ENCODE measurements around the gene STARD5.

Gene STARD5

DNA sequence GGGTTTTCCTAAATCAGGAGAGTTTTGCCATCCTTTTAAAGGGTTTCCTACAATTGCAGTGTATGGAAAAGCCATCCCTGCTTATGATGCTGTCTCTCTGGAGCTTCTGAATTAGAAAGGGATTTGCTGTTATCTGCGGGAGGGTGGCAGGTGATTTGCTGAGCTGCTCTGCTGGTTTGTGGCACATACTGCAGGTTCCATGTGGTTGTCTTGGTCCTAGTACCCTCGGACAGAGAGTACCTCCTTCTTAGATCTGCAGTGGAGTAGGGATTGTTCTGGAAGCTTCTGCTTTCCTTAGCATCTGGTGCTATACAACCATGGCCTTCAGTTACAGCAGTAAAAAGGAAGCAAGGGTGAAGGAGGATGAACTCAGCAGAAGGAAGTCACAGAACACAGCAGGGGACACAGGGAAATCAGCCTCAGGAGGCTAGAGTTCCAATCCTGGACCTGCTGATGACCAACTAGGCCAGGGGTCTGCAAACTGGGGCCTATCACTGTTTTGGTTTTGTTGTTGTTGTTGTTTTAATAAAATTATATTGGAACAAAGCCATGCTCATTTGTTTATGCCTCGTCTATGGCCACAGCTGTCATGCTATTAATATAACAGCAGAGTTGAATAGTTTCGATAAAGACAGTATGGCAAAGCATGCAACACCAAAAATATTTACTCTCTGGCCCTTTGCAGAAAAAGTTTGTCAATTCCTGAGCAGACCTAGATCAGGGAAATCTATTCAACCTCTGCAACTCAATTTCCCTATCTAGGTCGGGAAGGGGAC is 39.5 kb downstream of the STARD5 start:
- no peak overlapping the region for H3K4me3 ChIP-seq (ENCODE audit: control insufficient read depth, low read depth, low read length)
- TF ChIP-seq, protein P1, sequence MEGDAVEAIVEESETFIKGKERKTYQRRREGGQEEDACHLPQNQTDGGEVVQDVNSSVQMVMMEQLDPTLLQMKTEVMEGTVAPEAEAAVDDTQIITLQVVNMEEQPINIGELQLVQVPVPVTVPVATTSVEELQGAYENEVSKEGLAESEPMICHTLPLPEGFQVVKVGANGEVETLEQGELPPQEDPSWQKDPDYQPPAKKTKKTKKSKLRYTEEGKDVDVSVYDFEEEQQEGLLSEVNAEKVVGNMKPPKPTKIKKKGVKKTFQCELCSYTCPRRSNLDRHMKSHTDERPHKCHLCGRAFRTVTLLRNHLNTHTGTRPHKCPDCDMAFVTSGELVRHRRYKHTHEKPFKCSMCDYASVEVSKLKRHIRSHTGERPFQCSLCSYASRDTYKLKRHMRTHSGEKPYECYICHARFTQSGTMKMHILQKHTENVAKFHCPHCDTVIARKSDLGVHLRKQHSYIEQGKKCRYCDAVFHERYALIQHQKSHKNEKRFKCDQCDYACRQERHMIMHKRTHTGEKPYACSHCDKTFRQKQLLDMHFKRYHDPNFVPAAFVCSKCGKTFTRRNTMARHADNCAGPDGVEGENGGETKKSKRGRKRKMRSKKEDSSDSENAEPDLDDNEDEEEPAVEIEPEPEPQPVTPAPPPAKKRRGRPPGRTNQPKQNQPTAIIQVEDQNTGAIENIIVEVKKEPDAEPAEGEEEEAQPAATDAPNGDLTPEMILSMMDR (conservative IDR thresholded peaks at IDR 0.05; ENCODE audit: control insufficient read depth, insufficient read depth, low read depth, low read length) = no peak
- no peak for DNase-seq (ENCODE audit: low read depth)

DNA sequence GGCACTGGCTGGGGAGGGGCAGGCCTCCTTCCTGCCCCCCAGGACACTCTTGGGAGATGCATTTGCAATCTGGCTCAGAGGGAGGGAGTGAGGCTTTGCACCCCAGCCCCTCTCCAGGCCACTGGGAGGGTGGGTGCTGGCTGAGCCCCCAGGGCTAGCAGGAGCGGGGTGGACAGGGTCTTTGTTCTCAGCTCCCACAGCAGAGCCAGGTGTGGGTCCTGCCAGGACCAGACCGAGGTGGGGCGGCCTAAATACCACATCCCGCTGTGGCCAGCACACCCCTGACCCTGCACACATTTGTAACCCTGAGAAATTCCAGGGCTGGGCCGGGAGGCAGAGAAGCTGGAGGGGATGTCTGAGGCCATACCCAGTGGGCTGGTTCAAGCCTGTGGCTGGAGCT is 41.0 kb downstream of the STARD5 start:
- no peak overlapping the region for H3K4me3 ChIP-seq (ENCODE audit: control insufficient read depth, low read depth, low read length)
- DNase-seq (ENCODE audit: low read depth) = no peak
- TF ChIP-seq, protein P1 (conservative IDR thresholded peaks at IDR 0.05; ENCODE audit: control insufficient read depth, insufficient read depth, low read depth, low read length) = no peak

DNA sequence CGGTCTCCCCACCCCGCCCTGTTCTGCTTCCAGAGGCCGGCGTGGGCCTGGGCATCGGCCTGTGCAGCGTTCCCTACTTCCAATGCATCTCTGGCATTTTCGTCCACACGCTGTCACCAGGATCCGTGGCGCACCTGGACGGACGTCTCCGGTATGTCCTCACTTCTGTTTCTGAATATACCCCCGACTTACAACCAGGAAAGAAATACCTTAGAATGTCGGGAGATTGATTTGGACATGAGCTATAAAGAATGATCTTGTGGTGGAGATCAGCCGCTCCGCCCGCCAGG is 41.4 kb downstream of the STARD5 start:
- TF ChIP-seq, protein P1 (conservative IDR thresholded peaks at IDR 0.05; ENCODE audit: control insufficient read depth, insufficient read depth, low read depth, low read length) = no peak
- no peak for DNase-seq (ENCODE audit: low read depth)
- H3K4me3 ChIP-seq (ENCODE audit: control insufficient read depth, low read depth, low read length) = no peak overlapping the region

DNA sequence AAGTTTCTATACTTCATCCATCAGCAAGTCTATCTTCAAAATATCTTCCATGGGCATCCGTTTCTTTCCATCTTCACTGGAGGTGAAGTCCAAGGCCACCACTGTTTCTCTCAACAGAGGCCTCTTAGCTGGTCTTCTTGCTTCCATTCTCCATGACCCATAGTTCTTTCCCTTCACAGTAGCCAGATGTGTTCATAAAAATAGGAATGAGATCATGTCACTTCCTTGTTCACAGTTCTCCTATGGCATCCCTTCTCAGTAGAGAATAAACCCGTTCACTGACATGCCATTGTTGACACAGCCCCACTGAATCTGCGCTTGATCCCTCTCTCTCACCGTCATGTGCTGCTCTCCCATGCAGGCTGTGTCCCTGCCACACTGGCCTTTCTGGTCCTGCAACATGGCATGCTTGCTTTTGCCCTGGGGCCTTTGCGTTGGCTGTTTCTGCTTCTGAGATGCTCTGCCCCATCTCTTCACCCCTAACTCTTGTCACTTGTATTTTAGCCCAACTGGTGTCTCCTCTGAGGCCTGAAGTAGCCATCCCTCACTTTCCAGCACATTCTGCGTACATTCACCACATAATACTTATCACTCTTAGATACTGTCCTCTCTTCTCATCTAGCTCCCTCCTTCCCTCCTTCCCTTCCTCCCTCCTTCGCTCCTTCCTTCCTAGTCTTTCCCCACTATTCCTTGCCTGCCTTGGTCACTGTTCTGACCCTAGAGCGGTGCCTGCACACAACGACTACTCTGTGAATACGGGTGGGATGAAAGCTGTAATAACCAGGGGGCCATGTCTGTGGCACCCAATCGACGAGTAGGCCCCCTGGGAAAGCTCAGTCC is 42.0 kb downstream of the STARD5 start:
- TF ChIP-seq, protein P1 (conservative IDR thresholded peaks at IDR 0.05; ENCODE audit: control insufficient read depth, insufficient read depth, low read depth, low read length) = no peak
- no peak overlapping the region for H3K4me3 ChIP-seq (ENCODE audit: control insufficient read depth, low read depth, low read length)
- no peak for DNase-seq (ENCODE audit: low read depth)

- TF ChIP-seq, protein P1 (conservative IDR thresholded peaks at IDR 0.05; ENCODE audit: control insufficient read depth, insufficient read depth, low read depth, low read length) = no peak
- no peak for DNase-seq (ENCODE audit: low read depth)
- no peak overlapping the region for H3K4me3 ChIP-seq (ENCODE audit: control insufficient read depth, low read depth, low read length)
These were observed 42.5 kb downstream of the STARD5 start for GRCh38 chr15:81281456-81281735.

GRCh38 chr15:81280696-81281455 is 43.1 kb downstream of the STARD5 start:
- DNase-seq (ENCODE audit: low read depth) = no peak
- TF ChIP-seq, protein P1 (conservative IDR thresholded peaks at IDR 0.05; ENCODE audit: control insufficient read depth, insufficient read depth, low read depth, low read length) = no peak

More at GRCh38 chr15:81280696-81281455, 43.1 kb downstream of the STARD5 start:
- H3K4me3 ChIP-seq (ENCODE audit: control insufficient read depth, low read depth, low read length) = no peak overlapping the region
